SK-N-SH treated with all-trans-retinoic acid at 6 μM for 48 hours (cell line): ENCODE results near the gene TMEM237.
"Not testable (repeated sequence)": the region's sequence is repeated elsewhere in the genome, so short reads cannot be mapped to it uniquely, and the experiment has no call there.

Source experiments
- ARNTL ChIP-seq: fragments of 450-650 bp; formaldehyde crosslinking; IDR thresholded peaks from 2 replicates; pipeline ENCODE4 v1.5.0; 2020; ENCODE audit warnings: low read depth, mild to moderate bottlenecking, moderate library complexity, borderline replicate concordance
- CREB5 ChIP-seq: fragments of 250-450 bp; sonication (Bioruptor Pico); IDR thresholded peaks from 2 replicates; pipeline ENCODE4 v1.5.1; 2020; ENCODE audit warnings: low read depth, mild to moderate bottlenecking, moderate library complexity
- OSR1 ChIP-seq: fragments of 250-450 bp; sonication (Bioruptor Pico); IDR thresholded peaks from 2 replicates; pipeline ENCODE4 v1.8.0; 2022; ENCODE audit warnings: moderate library complexity, mild to moderate bottlenecking, inconsistent platforms
- PATZ1 ChIP-seq: fragments of 250-450 bp; sonication (Bioruptor Pico); IDR thresholded peaks from 2 replicates; pipeline ENCODE4 v1.8.0; 2020; ENCODE audit warnings: mild to moderate bottlenecking, moderate library complexity, borderline replicate concordance
- RARB ChIP-seq: fragments of 250-450 bp; sonication (Bioruptor Pico); IDR thresholded peaks from 2 replicates; pipeline ENCODE4 v1.8.0; 2021; ENCODE audit warnings: mild to moderate bottlenecking, moderate library complexity
- SNAI2 ChIP-seq: fragments of 250-450 bp; sonication (Bioruptor Pico); IDR thresholded peaks from 2 replicates; pipeline ENCODE4 v1.5.0; 2020; ENCODE audit warnings: mild to moderate bottlenecking, moderate library complexity
- TCF4 ChIP-seq: fragments of 250-450 bp; sonication (Bioruptor Pico); IDR thresholded peaks from 2 replicates; pipeline ENCODE4 v1.8.0; 2021; ENCODE audit warnings: mild to moderate bottlenecking, moderate library complexity, borderline replicate concordance
- TOX ChIP-seq: fragments of 250-450 bp; sonication (Bioruptor Pico); IDR thresholded peaks from 2 replicates; pipeline ENCODE4 v1.8.0; 2021; ENCODE audit warnings: mild to moderate bottlenecking, moderate library complexity, borderline replicate concordance
- ZFP3 ChIP-seq: fragments of 250-450 bp; sonication (Bioruptor Pico); IDR thresholded peaks from 2 replicates; pipeline ENCODE4 v1.5.0; 2020; ENCODE audit warnings: mild to moderate bottlenecking, moderate library complexity
- ZFP30 ChIP-seq: fragments of 450-650 bp; formaldehyde crosslinking; IDR thresholded peaks from 2 replicates; pipeline ENCODE4 v1.5.0; 2022; ENCODE audit warnings: mild to moderate bottlenecking, moderate library complexity
- ZNF565 ChIP-seq: fragments of 450-650 bp; formaldehyde crosslinking; conservative IDR thresholded peaks from 2 replicates; pipeline ENCODE4 v1.5.0; 2020; ENCODE audit warnings: low read depth, mild to moderate bottlenecking, moderate library complexity
- ZNF70 ChIP-seq: fragments of 450-650 bp; formaldehyde crosslinking; IDR thresholded peaks from 2 replicates; pipeline ENCODE4 v1.5.0; 2020; ENCODE audit warnings: mild to moderate bottlenecking, moderate library complexity
- TF ChIP-seq, protein P1 (sequence below): fragments of 250-450 bp; sonication (Bioruptor Pico); IDR thresholded peaks from 2 replicates; pipeline ENCODE4 v1.8.0; 2021; ENCODE audit warnings: low read depth, mild to moderate bottlenecking, moderate library complexity, borderline replicate concordance

- not testable (repeated sequence) for TF ChIP-seq ZNF565; ZFP30; PATZ1 (CRISPR knock-in tag); TCF4 (CRISPR knock-in tag); SNAI2 (CRISPR knock-in tag); RARB; ARNTL (CRISPR knock-in tag); ZNF70 (CRISPR knock-in tag); OSR1 (CRISPR knock-in tag); CREB5 (CRISPR knock-in tag); ZFP3 (CRISPR knock-in tag); TOX (CRISPR knock-in tag)
- TF ChIP-seq, protein P1, sequence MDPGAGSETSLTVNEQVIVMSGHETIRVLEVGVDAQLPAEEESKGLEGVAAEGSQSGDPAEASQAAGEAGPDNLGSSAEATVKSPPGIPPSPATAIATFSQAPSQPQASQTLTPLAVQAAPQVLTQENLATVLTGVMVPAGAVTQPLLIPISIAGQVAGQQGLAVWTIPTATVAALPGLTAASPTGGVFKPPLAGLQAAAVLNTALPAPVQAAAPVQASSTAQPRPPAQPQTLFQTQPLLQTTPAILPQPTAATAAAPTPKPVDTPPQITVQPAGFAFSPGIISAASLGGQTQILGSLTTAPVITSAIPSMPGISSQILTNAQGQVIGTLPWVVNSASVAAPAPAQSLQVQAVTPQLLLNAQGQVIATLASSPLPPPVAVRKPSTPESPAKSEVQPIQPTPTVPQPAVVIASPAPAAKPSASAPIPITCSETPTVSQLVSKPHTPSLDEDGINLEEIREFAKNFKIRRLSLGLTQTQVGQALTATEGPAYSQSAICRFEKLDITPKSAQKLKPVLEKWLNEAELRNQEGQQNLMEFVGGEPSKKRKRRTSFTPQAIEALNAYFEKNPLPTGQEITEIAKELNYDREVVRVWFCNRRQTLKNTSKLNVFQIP (CRISPR knock-in tag), result not testable (repeated sequence)
These were observed 27.9 kb upstream of the TMEM237 start for GRCh38 chr2:201671205-201671604.
